Ishikawa (cell line): ENCODE measurements around the gene PQBP1.

ENCODE experiments used
- CEBPB ChIP-seq: IDR thresholded peaks from 2 replicates; pipeline ENCODE4 v1.6.1; 2012
- CREB1 ChIP-seq: IDR thresholded peaks from 2 replicates; pipeline ENCODE4 v1.6.1; 2012; ENCODE audit warnings: low read depth
- EP300 ChIP-seq: IDR thresholded peaks from 2 replicates; pipeline ENCODE4 v1.6.1; 2012; ENCODE audit warnings: borderline replicate concordance
- FOXM1 ChIP-seq: IDR thresholded peaks from 2 replicates; pipeline ENCODE4 v1.6.1; 2012; ENCODE audit warnings: low read depth, borderline replicate concordance
- MAX ChIP-seq: IDR thresholded peaks from 2 replicates; pipeline ENCODE4 v1.6.1; 2012
- NFIC ChIP-seq: IDR thresholded peaks from 2 replicates; pipeline ENCODE4 v1.6.1; 2012
- RAD21 ChIP-seq: IDR thresholded peaks from 2 replicates; pipeline ENCODE4 v1.6.1; 2012; ENCODE audit warnings: low read depth
- REST ChIP-seq: IDR thresholded peaks from 2 replicates; pipeline ENCODE4 v1.6.1; 2012; ENCODE audit warnings: low read depth, mild to moderate bottlenecking
- TAF1 ChIP-seq: IDR thresholded peaks from 2 replicates; pipeline ENCODE4 v1.6.1; 2012; ENCODE audit warnings: low read depth, mild to moderate bottlenecking
- TCF12 ChIP-seq: IDR thresholded peaks from 2 replicates; pipeline ENCODE4 v1.6.1; 2012; ENCODE audit warnings: low read depth
- TEAD4 ChIP-seq: IDR thresholded peaks from 2 replicates; pipeline ENCODE4 v1.6.1; 2012
- YY1 ChIP-seq: IDR thresholded peaks from 2 replicates; pipeline ENCODE4 v1.6.1; 2012; ENCODE audit warnings: low read depth

- TF ChIP-seq CREB1, result no peak
- no peak for TF ChIP-seq TEAD4
- no peak for TF ChIP-seq CEBPB
- TF ChIP-seq TCF12, result no peak
- no peak for TF ChIP-seq FOXM1
- TF ChIP-seq RAD21, result no peak
- TF ChIP-seq REST, result no peak
- TF ChIP-seq YY1, result no peak
- no peak for TF ChIP-seq NFIC
- TF ChIP-seq TAF1, result no peak
- no peak for TF ChIP-seq MAX
- TF ChIP-seq EP300, result no peak
Observed at GRCh38 chrX:48905090-48905790, 7.5 kb downstream of the PQBP1 start.
